HepG2 (cell line): Measurements from ENCODE around the gene CAPZA1. TPM values are rescaled to one million over a fixed set of nuclear protein-coding genes. Genes with fewer than 3 reads are reported as not detected.

Experiments
- FOXJ3 ChIP-seq: sonication (generic); formaldehyde crosslinking; IDR thresholded peaks from 2 replicates; pipeline ENCODE4 v1.4.0; 2020; ENCODE audit warnings: missing genetic modification reagents, mild to moderate bottlenecking, borderline replicate concordance
- IKZF4 ChIP-seq: sonication (generic); formaldehyde crosslinking; IDR thresholded peaks from 2 replicates; pipeline ENCODE4 v1.5.1; 2020; ENCODE audit warnings: borderline replicate concordance, mild to moderate bottlenecking, low read depth, missing genetic modification reagents; ENCODE audit errors: not compliant biosample characterization
- KLF11 ChIP-seq: IDR thresholded peaks from 2 replicates; pipeline ENCODE4 v1.6.1; 2016; ENCODE audit warnings: missing compliant biosample characterization
- MED1 ChIP-seq: sonication (generic); formaldehyde crosslinking; IDR thresholded peaks from 2 replicates; pipeline ENCODE4 v1.4.0; 2020; ENCODE audit warnings: missing genetic modification reagents
- MIER3 ChIP-seq: IDR thresholded peaks from 2 replicates; pipeline ENCODE4 v1.6.1; 2016; ENCODE audit warnings: missing compliant biosample characterization, borderline replicate concordance
- NAIF1 ChIP-seq: sonication (generic); formaldehyde crosslinking; IDR thresholded peaks from 2 replicates; pipeline ENCODE4 v1.5.0; 2020; ENCODE audit warnings: mild to moderate bottlenecking, missing genetic modification reagents, borderline replicate concordance
- SALL1 ChIP-seq: sonication (generic); formaldehyde crosslinking; IDR thresholded peaks from 2 replicates; pipeline ENCODE4 v1.8.0; 2022; ENCODE audit warnings: mild to moderate bottlenecking, missing genetic modification reagents
- SAP130 ChIP-seq: IDR thresholded peaks from 2 replicates; pipeline ENCODE4 v1.6.1; 2016; ENCODE audit warnings: low read depth
- SSRP1 ChIP-seq: IDR thresholded peaks from 2 replicates; pipeline ENCODE4 v1.6.1; 2016; ENCODE audit warnings: control low read depth
- ZFY ChIP-seq: sonication (generic); formaldehyde crosslinking; IDR thresholded peaks from 2 replicates; pipeline ENCODE4 v1.4.0; 2020; ENCODE audit warnings: missing genetic modification reagents
- ZKSCAN8 ChIP-seq: IDR thresholded peaks from 2 replicates; pipeline ENCODE4 v1.6.1; 2016; ENCODE audit warnings: borderline replicate concordance, missing genetic modification reagents, missing compliant biosample characterization
- ZNF280D ChIP-seq: sonication (generic); formaldehyde crosslinking; IDR thresholded peaks from 2 replicates; pipeline ENCODE4 v1.5.1; 2020; ENCODE audit warnings: mild to moderate bottlenecking, missing genetic modification reagents
- ZNF547 ChIP-seq: sonication (generic); formaldehyde crosslinking; IDR thresholded peaks from 2 replicates; pipeline ENCODE4 v1.5.1; 2020; ENCODE audit warnings: mild to moderate bottlenecking, missing genetic modification reagents
- ZNF639 ChIP-seq: conservative IDR thresholded peaks from 2 replicates; pipeline ENCODE4 v1.6.1; 2018; ENCODE audit warnings: missing genetic modification reagents
- ZNF816 ChIP-seq: sonication (generic); formaldehyde crosslinking; IDR thresholded peaks from 2 replicates; pipeline ENCODE4 v1.8.0; 2022; ENCODE audit warnings: missing genetic modification reagents, mild to moderate bottlenecking, borderline replicate concordance
- polyA plus RNA-seq, 8 experiments: library from polyadenylated mRNA; depleted of rRNA in 3 of 8; stranded (reverse) in 7 of 8; unstranded in 1 of 8; fragments of >200 nt; fragmentation: Illumina TruSeq in 4 of 8; extraction: Trizol in 4 of 8; gene quantifications; 2 replicates each; pipeline versions ENCODE4 v1.2.1 to v1.2.3, GENCODE V29; 2011 to 2016; ENCODE audit warnings: low read depth in 4 of 8, missing spikeins in 1 of 8, mixed read lengths in 1 of 8; ENCODE audit not compliant: insufficient read depth in 1 of 8
- total RNA-seq, 5 experiments: library from RNA; depleted of rRNA; stranded (reverse); fragments of >200 nt; fragmentation: Illumina TruSeq; extraction: Trizol; gene quantifications; 2 replicates each; pipeline ENCODE4 v1.2.3, GENCODE V29; 2016; ENCODE audit warnings: low read depth in 1 of 5
- TF ChIP-seq, protein P1 (sequence below): sonication (generic); formaldehyde crosslinking; IDR thresholded peaks from 2 replicates; pipeline ENCODE4 v1.4.0; 2020; ENCODE audit warnings: missing genetic modification reagents
- TF ChIP-seq, protein P2 (sequence below): sonication (generic); formaldehyde crosslinking; IDR thresholded peaks from 2 replicates; pipeline ENCODE4 v1.4.0; 2020; ENCODE audit warnings: missing genetic modification reagents

The CAPZA1 gene
- total and polyA plus RNA-seq, 2 of the 13 experiments (the other 11 are each of a cell fraction or from before 2014, with no cell fraction given), result 67.0 to 117 TPM

DNA sequence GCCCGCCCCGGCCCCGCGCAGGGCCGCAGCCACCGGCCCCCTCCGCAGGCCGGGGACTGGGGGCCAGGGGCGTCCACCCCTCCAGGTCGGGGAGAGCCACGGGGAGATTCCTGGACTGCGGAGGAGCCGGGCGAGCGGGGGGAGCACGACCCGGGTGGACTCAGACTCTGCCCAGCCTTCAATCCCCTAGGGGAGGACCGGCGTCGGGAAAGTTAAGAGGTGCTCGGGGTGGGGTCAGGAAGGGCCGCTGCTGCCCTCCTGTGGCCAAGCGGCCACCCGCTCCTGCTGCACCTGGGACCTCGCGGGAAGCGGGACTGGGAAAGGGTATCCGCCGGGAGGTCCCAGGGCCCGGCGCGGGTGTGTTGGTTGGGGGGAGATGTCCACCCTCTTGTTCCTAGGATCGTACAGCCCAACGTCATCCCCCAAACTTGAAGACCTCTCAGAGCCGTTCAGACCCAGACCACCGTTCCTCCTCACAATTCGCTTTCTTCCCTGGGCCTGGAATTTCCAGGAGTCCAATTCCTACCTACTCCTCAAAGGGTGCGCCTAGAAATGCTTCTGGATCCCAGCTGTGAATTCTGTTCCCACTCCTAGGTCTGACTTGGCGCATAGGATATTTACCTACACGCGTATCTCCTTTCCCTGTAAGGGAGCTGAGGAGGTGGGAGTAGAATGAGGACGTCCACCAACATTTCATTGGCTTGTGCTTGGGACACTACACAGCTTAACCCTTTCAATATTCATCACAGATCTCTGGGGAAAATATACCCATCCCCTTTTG, 87.8 kb downstream of the CAPZA1 start (continued):
- TF ChIP-seq MED1 (CRISPR knock-in tag), result peak; percentile 65
- TF ChIP-seq ZNF547 (CRISPR knock-in tag), result peak; percentile 1; the same call in 1 of the 2 replicates
- no peak for TF ChIP-seq MIER3 (CRISPR knock-in tag)
- peak; percentile 23; the same call in 1 of the 2 replicates for TF ChIP-seq ZNF639
- TF ChIP-seq IKZF4 (CRISPR knock-in tag), result no peak
- peak; percentile 51 for TF ChIP-seq SALL1 (CRISPR knock-in tag)
- peak; percentile 68 for TF ChIP-seq ZFY (CRISPR knock-in tag)
- no peak for TF ChIP-seq SSRP1 (CRISPR knock-in tag)
- TF ChIP-seq, protein P1, sequence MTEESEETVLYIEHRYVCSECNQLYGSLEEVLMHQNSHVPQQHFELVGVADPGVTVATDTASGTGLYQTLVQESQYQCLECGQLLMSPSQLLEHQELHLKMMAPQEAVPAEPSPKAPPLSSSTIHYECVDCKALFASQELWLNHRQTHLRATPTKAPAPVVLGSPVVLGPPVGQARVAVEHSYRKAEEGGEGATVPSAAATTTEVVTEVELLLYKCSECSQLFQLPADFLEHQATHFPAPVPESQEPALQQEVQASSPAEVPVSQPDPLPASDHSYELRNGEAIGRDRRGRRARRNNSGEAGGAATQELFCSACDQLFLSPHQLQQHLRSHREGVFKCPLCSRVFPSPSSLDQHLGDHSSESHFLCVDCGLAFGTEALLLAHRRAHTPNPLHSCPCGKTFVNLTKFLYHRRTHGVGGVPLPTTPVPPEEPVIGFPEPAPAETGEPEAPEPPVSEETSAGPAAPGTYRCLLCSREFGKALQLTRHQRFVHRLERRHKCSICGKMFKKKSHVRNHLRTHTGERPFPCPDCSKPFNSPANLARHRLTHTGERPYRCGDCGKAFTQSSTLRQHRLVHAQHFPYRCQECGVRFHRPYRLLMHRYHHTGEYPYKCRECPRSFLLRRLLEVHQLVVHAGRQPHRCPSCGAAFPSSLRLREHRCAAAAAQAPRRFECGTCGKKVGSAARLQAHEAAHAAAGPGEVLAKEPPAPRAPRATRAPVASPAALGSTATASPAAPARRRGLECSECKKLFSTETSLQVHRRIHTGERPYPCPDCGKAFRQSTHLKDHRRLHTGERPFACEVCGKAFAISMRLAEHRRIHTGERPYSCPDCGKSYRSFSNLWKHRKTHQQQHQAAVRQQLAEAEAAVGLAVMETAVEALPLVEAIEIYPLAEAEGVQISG (CRISPR knock-in tag), result peak; percentile 75
- TF ChIP-seq, protein P2, sequence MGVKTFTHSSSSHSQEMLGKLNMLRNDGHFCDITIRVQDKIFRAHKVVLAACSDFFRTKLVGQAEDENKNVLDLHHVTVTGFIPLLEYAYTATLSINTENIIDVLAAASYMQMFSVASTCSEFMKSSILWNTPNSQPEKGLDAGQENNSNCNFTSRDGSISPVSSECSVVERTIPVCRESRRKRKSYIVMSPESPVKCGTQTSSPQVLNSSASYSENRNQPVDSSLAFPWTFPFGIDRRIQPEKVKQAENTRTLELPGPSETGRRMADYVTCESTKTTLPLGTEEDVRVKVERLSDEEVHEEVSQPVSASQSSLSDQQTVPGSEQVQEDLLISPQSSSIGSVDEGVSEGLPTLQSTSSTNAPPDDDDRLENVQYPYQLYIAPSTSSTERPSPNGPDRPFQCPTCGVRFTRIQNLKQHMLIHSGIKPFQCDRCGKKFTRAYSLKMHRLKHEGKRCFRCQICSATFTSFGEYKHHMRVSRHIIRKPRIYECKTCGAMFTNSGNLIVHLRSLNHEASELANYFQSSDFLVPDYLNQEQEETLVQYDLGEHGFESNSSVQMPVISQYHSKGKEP, result no peak
- TF ChIP-seq NAIF1 (CRISPR knock-in tag), result 0 out of 2 replicates have a peak, but pooled peaks have one; percentile 55
- TF ChIP-seq FOXJ3 (CRISPR knock-in tag), result peak; percentile 64; the same call in 1 of the 2 replicates
- no peak for TF ChIP-seq ZNF280D (CRISPR knock-in tag)
- TF ChIP-seq ZNF816 (CRISPR knock-in tag), result 0 out of 2 replicates have a peak, but pooled peaks have one; percentile 64
- TF ChIP-seq KLF11, result peak; percentile 41; the same call in 1 of the 2 replicates
- TF ChIP-seq ZKSCAN8 (CRISPR knock-in tag), result 0 out of 2 replicates have a peak, but pooled peaks have one; percentile 19
- TF ChIP-seq SAP130 (CRISPR knock-in tag), result peak; percentile 55
